CD14-positive monocyte (primary cell): Measurements from ENCODE around the gene GARIN3. TPM values are rescaled to one million over a fixed set of nuclear protein-coding genes. Genes with fewer than 3 reads are reported as not detected.

ENCODE experiments used
- DNase-seq, 3 donors: peaks; one replicate each; pipeline ENCODE4 v3.0.0-alpha.2; 2011 to 2022
- H2AFZ ChIP-seq: 2 replicates; pipeline ENCODE4 v1.6.0; 2012; ENCODE audit warnings: mild to moderate bottlenecking, low read depth, low read length, inconsistent platforms; ENCODE audit not compliant: insufficient read depth, poor library complexity, severe bottlenecking
- H3K27ac ChIP-seq, 2 donors: 1 replicate in 1 of 2; 2 replicates in 1 of 2; pipeline ENCODE4 v1.5.1; 2012 to 2013; ENCODE audit warnings: low read length in 2 of 2, control low read depth in 1 of 2, inconsistent platforms in 1 of 2, low read depth in 1 of 2, mild to moderate bottlenecking in 1 of 2
- H3K27me3 ChIP-seq, 2 donors: one replicate each; pipeline versions ENCODE4 v1.6.0 to v1.6.1; 2011 to 2013; ENCODE audit warnings: low read length in 2 of 2; ENCODE audit not compliant: control insufficient read depth in 2 of 2, insufficient read depth in 2 of 2
- H3K36me3 ChIP-seq, 2 donors: replicated peaks in 1 of 2; 1 replicate in 1 of 2; 2 replicates in 1 of 2; pipeline versions ENCODE4 v1.5.1 to v1.6.1; 2012 to 2013; ENCODE audit warnings: low read length in 2 of 2, control low read depth in 1 of 2, inconsistent platforms in 1 of 2, mild to moderate bottlenecking in 1 of 2; ENCODE audit not compliant: insufficient read depth in 2 of 2, control insufficient read depth in 1 of 2
- H3K4me1 ChIP-seq, 2 donors: 1 replicate in 1 of 2; 2 replicates in 1 of 2; pipeline versions ENCODE4 v1.5.1 to v1.6.1; 2012 to 2013; ENCODE audit warnings: low read length in 2 of 2, control low read depth in 1 of 2, inconsistent platforms in 1 of 2, mild to moderate bottlenecking in 1 of 2, moderate library complexity in 1 of 2; ENCODE audit not compliant: insufficient read depth in 2 of 2, control insufficient read depth in 1 of 2
- H3K4me2 ChIP-seq: replicated peaks from 2 replicates; pipeline ENCODE3; 2012; ENCODE audit warnings: low read length, moderate library complexity, mild to moderate bottlenecking; ENCODE audit not compliant: poor library complexity, severe bottlenecking; ENCODE audit errors: extremely low read depth
- H3K4me3 ChIP-seq, 3 experiments: fragments of 200-600 bp in 1 of 3; sonication (generic) in 1 of 3; replicated peaks in 1 of 3; 1 replicate in 2 of 3; 2 replicates in 1 of 3; pipeline ENCODE4 v1.5.1; 2011 to 2013; ENCODE audit warnings: low read length in 3 of 3, mild to moderate bottlenecking in 3 of 3, control low read depth in 2 of 3, low read depth in 2 of 3, inconsistent platforms in 1 of 3, moderate library complexity in 1 of 3
- H3K79me2 ChIP-seq: 2 replicates; pipeline ENCODE4 v1.6.0; 2012; ENCODE audit warnings: mild to moderate bottlenecking, control low read depth, inconsistent platforms, low read length, moderate library complexity; ENCODE audit not compliant: insufficient read depth
- H3K9ac ChIP-seq: 2 replicates; pipeline ENCODE4 v1.6.0; 2017; ENCODE audit warnings: low read length, mild to moderate bottlenecking; ENCODE audit not compliant: insufficient read depth, poor library complexity, severe bottlenecking
- H3K9me3 ChIP-seq, 2 donors: replicated peaks in 1 of 2; 1 replicate in 1 of 2; 2 replicates in 1 of 2; pipeline versions ENCODE4 v1.5.1 to v1.6.1; 2012 to 2013; ENCODE audit warnings: low read length in 2 of 2, control low read depth in 1 of 2; ENCODE audit not compliant: control insufficient read depth in 1 of 2, insufficient read depth in 1 of 2
- H4K20me1 ChIP-seq: 2 replicates; pipeline ENCODE4 v1.6.0; 2012; ENCODE audit warnings: mild to moderate bottlenecking, low read length, control low read depth, moderate library complexity; ENCODE audit not compliant: insufficient read depth
- H3K27ac Mint-ChIP-seq, 7 donors: one replicate each; pipeline ENCODE4 v1.8.0; 2020; ENCODE audit warnings: mild to moderate bottlenecking in 7 of 7, mixed read lengths in 7 of 7, moderate library complexity in 6 of 7, inconsistent platforms in 2 of 7
- H3K27me3 Mint-ChIP-seq, 3 donors: one replicate each; pipeline ENCODE4 v1.8.0; 2021 to 2022; ENCODE audit warnings: low read depth in 3 of 3, mild to moderate bottlenecking in 3 of 3, mixed read lengths in 3 of 3, moderate library complexity in 3 of 3, inconsistent platforms in 1 of 3
- H3K36me3 Mint-ChIP-seq, 2 donors: one replicate each; pipeline ENCODE4 v1.8.0; 2020; ENCODE audit warnings: mixed read lengths in 2 of 2, inconsistent platforms in 1 of 2, mild to moderate bottlenecking in 1 of 2
- H3K4me1 Mint-ChIP-seq: one replicate; pipeline ENCODE4 v1.8.0; 2020; ENCODE audit warnings: mild to moderate bottlenecking, mixed read lengths
- H3K4me3 Mint-ChIP-seq, 2 donors: one replicate each; pipeline ENCODE4 v1.8.0; 2020; ENCODE audit warnings: mild to moderate bottlenecking in 2 of 2, mixed read lengths in 2 of 2, moderate library complexity in 1 of 2
- H3K9me3 Mint-ChIP-seq, 7 donors: one replicate each; pipeline ENCODE4 v1.8.0; 2020 to 2022; ENCODE audit warnings: mixed read lengths in 7 of 7, mild to moderate bottlenecking in 6 of 7, moderate library complexity in 6 of 7, inconsistent platforms in 2 of 7
- WGBS: methylation state at CpG from one replicate; pipeline ENCODE4 v1.1.5; 2013; ENCODE audit warnings: missing lambda C conversion rate; ENCODE audit not compliant: insufficient coverage; 5-methylcytosine and 5-hydroxymethylcytosine counted together
- intact Hi-C, 2 donors: fragments of 100-400 bp; cut with micrococcal nuclease; formaldehyde crosslinking; loops; one replicate each; pipeline versions ENCODE4 v1.15.0 to v1.15.1; 2023
- polyA plus RNA-seq, 3 donors: library from polyadenylated mRNA; depleted of rRNA in 1 of 3; unstranded in 2 of 3; stranded (reverse) in 1 of 3; fragments of 300-500 nt in 2 of 3; fragments of >200 nt in 1 of 3; fragmentation: Illumina TruSeq in 2 of 3; gene quantifications; 1 replicate in 2 of 3; 2 replicates in 1 of 3; pipeline ENCODE4 v1.2.3, GENCODE V29; 2012 to 2021
- TF ChIP-seq, protein P1 (sequence below): fragments of 200-600 bp; IDR thresholded peaks from one replicate; pipeline ENCODE4 v1.8.0; 2022; ENCODE audit warnings: antibody characterized with exemption, mild to moderate bottlenecking

The GARIN3 gene
- polyA plus RNA-seq, 3 donors = not detected

DNA sequence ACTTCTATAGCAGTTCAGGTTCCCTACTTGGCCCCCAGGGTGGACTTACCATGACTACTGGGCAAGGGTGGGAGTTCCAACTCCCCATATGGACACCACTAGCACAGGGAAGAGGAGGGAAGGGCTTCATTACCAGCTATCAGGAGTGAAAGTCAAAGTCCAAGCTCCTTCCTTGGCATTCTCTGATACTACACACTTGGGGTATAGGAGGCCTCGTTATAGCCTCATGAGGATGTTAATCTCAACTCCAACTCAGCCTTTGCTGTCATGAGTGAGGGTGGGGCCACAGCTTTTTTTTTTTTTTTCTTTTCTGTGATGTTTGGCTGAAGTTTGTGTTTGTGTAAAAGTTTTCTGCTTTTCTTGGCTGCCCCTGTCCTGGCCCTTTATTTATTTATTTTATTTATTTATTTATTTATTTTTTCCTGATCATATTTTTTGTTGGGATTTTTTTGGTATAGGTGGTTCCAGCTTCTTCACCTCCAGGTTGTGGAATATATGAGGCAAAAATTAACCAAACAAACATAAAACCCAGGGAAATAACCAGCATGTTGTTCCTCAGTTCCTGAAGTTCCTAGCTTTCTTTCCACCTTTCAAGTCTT is 8.7 kb downstream of the GARIN3 start:
- Mint-ChIP-seq H3K4me1 (no peaks in the 10 kb centered on the region), H3K27me3 (peaks cover 0 to 15% (median 5%) of the 10 kb centered on the region in 3 donors), H3K27ac (no peak overlapping the region), H3K36me3 (no peaks in the 10 kb centered on the region), H3K4me3 (no peak overlapping the region), H3K9me3 (peaks cover 0 to 2% (median 0%) of the 10 kb centered on the region in 7 donors)
- H3K27me3 ChIP-seq = no peaks in the 10 kb centered on the region
- H3K27ac ChIP-seq = no peak overlapping the region
- no peak overlapping the region for H3K9ac ChIP-seq
- H3K4me2 ChIP-seq = no peak overlapping the region
- no peaks in the 10 kb centered on the region for H3K4me1 ChIP-seq
- TF ChIP-seq, protein P1, sequence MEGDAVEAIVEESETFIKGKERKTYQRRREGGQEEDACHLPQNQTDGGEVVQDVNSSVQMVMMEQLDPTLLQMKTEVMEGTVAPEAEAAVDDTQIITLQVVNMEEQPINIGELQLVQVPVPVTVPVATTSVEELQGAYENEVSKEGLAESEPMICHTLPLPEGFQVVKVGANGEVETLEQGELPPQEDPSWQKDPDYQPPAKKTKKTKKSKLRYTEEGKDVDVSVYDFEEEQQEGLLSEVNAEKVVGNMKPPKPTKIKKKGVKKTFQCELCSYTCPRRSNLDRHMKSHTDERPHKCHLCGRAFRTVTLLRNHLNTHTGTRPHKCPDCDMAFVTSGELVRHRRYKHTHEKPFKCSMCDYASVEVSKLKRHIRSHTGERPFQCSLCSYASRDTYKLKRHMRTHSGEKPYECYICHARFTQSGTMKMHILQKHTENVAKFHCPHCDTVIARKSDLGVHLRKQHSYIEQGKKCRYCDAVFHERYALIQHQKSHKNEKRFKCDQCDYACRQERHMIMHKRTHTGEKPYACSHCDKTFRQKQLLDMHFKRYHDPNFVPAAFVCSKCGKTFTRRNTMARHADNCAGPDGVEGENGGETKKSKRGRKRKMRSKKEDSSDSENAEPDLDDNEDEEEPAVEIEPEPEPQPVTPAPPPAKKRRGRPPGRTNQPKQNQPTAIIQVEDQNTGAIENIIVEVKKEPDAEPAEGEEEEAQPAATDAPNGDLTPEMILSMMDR = no peak
- H3K9me3 ChIP-seq = no peaks in the 10 kb centered on the region
- H2AFZ ChIP-seq = no peak overlapping the region
- no peaks in the 10 kb centered on the region for H4K20me1 ChIP-seq
- H3K4me3 ChIP-seq = no peak overlapping the region
- no peaks in the 10 kb centered on the region for H3K36me3 ChIP-seq
- no CpG with 5 or more reads among the region's 1 CpG for WGBS
- DNase-seq = no peak
- no peaks in the 10 kb centered on the region for H3K79me2 ChIP-seq
- intact Hi-C loops = no loop called here

DNA sequence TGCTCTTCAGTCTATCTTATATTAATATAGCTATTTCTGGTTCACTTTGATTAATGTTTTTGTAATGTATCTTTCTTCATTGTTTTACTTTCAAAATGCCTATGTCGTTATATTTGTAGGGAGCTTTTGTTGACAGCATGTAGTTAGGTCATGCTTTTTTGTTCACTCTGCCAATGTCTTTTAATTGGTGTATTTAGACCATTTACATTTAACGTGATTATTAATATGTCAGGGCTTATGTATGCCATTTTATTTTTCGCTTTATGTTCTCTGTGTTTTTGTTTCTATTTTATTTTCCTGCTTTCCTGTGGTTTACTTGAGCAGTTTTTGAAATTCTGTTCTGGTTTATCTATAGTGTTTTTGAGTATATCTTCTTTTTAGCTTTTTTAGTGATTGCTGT is 10.8 kb downstream of the GARIN3 start:
- no peaks in the 10 kb centered on the region for H3K79me2 ChIP-seq
- H3K4me3 Mint-ChIP-seq = no peak overlapping the region
- H2AFZ ChIP-seq = no peak overlapping the region
- no peak for DNase-seq
- H3K36me3 ChIP-seq = no peaks in the 10 kb centered on the region
- no peak overlapping the region for H3K27ac ChIP-seq
- no peaks in the 10 kb centered on the region for H4K20me1 ChIP-seq
- H3K4me1 Mint-ChIP-seq = no peaks in the 10 kb centered on the region
- no peaks in the 10 kb centered on the region for H3K27me3 ChIP-seq
- H3K9me3 Mint-ChIP-seq = peaks cover 0 to 2% (median 0%) of the 10 kb centered on the region in 7 donors
- peaks cover 1 to 17% (median 3%) of the 10 kb centered on the region in 3 donors for H3K27me3 Mint-ChIP-seq
- H3K9me3 ChIP-seq = no peaks in the 10 kb centered on the region
- no peak overlapping the region for H3K27ac Mint-ChIP-seq
- no peak overlapping the region for H3K4me2 ChIP-seq
- TF ChIP-seq, protein P1 = no peak
- H3K36me3 Mint-ChIP-seq = no peaks in the 10 kb centered on the region
- no peak overlapping the region for H3K4me3 ChIP-seq
- intact Hi-C loops = no loop called here
- no peaks in the 10 kb centered on the region for H3K4me1 ChIP-seq
- no peak overlapping the region for H3K9ac ChIP-seq
- no CpG with 5 or more reads among the region's 3 CpGs for WGBS
